Keratinocyte (primary cell): ENCODE measurements around the gene CASKIN2.

ENCODE experiments used
- EZH2 ChIP-seq: IDR thresholded peaks from one replicate; pipeline ENCODE4 v1.6.1; 2012; ENCODE audit warnings: inconsistent platforms, mild to moderate bottlenecking, low read length, moderate library complexity
- TF ChIP-seq, protein P1 (sequence below), 3 experiments: IDR thresholded peaks in 1 of 3; conservative IDR thresholded peaks in 1 of 3; optimal IDR thresholded peaks in 1 of 3; 2 replicates in 2 of 3; 3 replicates in 1 of 3; pipeline versions ENCODE3 to v1.5.1; 2011; ENCODE audit warnings: low read length in 3 of 3, mild to moderate bottlenecking in 3 of 3, moderate library complexity in 2 of 3, control low read depth in 1 of 3, inconsistent platforms in 1 of 3; ENCODE audit not compliant: insufficient read depth in 2 of 3; ENCODE audit errors: extremely low read depth in 1 of 3

DNA sequence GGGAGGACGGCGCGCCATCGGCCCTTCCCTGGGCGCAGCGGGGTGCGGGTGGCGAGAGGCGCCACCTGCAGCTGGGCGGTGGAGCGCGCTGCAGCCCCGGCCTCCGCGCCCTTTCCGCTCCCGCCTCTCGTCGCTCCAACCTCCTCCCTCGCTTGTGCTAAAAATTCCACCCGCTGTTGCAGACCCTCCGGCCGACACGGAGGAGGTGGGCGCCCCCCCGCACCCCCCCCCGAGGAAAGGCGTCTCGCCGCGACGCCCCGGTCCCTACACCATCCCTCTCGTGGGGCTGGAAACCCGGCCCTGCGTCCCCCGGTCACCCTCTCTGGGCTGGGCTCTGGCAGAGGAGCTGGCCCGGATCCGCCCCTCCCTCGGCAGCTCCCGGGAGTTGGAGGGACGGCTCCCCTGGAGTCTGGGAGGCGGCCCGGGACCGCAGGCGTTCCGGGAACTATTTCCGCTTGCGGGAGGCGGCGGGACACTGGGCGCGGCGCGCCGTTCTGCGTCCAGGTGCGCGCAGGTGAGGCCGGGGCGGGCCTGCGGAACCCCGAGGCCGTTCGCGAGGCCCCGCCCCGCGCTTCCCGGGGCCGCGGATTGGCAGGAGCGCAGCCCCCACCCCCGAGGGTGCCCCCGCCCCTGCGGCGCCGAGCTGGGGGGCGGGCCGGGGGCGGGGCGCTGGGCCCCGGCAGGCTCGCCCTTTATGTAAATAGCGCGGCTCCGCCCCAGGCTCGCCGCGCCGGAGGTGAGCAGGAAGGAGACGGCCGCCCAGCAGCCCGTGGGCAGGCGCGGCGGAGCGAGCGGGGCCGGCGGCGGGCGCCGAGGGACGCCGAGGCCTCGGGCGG lies 9.9 kb upstream of the CASKIN2 start, which contains the start of gene LLGL2:
- TF ChIP-seq, protein P1, sequence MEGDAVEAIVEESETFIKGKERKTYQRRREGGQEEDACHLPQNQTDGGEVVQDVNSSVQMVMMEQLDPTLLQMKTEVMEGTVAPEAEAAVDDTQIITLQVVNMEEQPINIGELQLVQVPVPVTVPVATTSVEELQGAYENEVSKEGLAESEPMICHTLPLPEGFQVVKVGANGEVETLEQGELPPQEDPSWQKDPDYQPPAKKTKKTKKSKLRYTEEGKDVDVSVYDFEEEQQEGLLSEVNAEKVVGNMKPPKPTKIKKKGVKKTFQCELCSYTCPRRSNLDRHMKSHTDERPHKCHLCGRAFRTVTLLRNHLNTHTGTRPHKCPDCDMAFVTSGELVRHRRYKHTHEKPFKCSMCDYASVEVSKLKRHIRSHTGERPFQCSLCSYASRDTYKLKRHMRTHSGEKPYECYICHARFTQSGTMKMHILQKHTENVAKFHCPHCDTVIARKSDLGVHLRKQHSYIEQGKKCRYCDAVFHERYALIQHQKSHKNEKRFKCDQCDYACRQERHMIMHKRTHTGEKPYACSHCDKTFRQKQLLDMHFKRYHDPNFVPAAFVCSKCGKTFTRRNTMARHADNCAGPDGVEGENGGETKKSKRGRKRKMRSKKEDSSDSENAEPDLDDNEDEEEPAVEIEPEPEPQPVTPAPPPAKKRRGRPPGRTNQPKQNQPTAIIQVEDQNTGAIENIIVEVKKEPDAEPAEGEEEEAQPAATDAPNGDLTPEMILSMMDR (optimal IDR thresholded peaks at IDR 0.05 in 1 of 3, IDR thresholded peaks at IDR 0.05 in 1 of 3, conservative IDR thresholded peaks at IDR 0.05 in 1 of 3; ENCODE audit: extremely low read depth in 1 of 3, insufficient read depth in 2 of 3, low read length in 3 of 3) = peak; percentile 32 to 77 (median 67)
- no peak for TF ChIP-seq EZH2
